SH-SY5Y (cell line): ENCODE data around the gene TTN.

Experiments used
- GATA2 ChIP-seq: IDR thresholded peaks from 2 replicates; pipeline ENCODE4 v1.6.1; 2011; ENCODE audit warnings: mild to moderate bottlenecking, low read depth, low read length
- GATA3 ChIP-seq: IDR thresholded peaks from 2 replicates; pipeline ENCODE4 v1.6.1; 2011; ENCODE audit warnings: low read depth, mild to moderate bottlenecking, low read length, moderate library complexity

Gene TTN

DNA sequence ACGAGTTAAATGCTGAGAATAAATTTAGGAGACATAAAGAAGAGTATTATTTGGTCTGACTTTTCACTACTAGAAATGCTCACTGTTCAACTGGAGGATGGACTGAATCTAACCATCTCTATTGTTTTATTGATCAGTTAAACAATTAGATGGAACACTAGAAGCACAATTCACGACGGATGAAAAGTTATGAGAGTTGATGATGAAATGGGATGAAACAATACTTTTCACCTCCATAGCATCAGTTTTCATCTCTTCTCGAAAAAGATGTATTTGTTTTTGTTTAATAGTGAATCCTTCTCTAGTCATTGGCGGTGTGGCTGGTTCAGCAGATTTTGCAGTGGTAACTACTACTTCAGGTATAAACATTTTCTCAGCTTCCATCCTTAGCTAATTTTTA lies 19.3 kb downstream of the TTN start:
- no peak for TF ChIP-seq GATA3
- no peak for TF ChIP-seq GATA2

DNA sequence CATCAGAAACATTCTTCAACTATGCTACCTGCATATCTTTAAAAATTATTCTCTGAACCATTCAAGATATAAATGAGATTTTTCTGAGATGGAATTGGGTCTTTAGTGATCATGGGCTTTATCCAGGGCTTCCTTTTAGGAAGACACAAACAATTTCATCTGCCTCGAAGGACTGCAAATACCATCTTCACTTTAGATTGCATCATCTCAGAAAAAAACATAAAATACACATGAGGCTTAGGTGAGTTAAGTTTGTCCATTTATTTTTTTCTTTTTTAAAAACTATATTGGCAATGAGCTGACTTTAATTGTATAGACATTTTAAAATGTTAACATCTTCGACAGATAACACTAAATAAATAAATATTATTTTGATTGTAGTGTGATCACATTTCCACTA lies 20.1 kb downstream of the TTN start:
- TF ChIP-seq GATA2 (no peak), GATA3 (no peak)

DNA sequence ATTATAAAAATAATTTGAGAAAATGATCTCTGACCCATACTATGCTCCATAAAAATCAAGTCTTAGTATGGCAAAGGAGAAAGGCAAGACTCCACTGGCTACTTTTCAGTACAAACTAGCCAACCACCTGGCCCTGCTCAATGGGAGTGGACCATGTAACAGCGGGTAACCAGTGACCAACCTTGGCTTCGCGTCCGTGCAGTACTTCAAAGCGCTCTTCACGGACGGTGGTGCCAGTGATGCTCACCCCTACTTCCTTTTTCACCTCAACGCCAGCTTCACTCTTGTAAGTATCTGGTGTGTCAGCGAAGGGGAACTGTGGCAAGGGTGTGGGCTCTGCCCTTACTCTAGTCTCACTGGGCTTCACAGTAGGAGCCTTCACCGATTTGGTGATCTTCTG lies 23.3 kb downstream of the TTN start:
- TF ChIP-seq GATA3 (no peak), GATA2 (no peak)

DNA sequence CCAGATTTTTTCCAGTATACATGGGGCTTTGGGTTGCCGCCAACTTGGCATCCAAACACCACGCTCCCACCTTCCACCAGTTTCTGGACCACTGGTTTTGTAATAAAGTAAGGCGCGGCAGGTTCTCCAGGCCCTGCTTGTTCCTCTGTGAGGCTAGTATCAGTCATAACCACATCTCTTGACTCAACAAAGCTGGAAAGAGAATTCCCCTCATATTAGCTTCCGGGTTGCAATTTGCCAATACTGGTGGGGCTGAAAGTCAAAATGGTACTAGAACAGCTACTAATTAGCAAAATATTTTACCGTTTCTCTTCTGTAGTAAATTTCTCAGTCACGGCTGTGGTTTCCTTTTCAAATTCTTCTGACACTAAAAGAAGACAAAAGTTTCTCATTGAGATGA lies 25.0 kb downstream of the TTN start:
- no peak for TF ChIP-seq GATA3

DNA sequence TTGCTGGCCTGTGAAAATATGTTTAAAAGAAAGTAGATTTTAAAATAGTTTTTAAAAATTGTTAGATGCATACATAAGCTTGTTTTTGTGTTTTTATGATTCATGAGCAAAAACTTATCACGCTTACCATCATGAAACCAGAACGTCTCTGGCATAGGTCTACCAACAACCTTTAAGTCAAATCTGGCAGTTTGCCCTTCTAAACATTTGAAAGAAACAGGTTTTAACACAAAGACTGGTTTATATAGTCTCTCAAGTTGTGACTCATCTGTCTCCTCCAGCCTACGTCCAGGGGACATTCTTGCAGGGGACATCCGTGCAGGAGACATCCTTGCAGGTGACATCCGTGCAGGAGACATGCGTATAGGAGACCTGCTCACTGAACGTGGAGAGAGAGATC lies 29.6 kb downstream of the TTN start:
- TF ChIP-seq GATA3 (no peak), GATA2 (no peak)

DNA sequence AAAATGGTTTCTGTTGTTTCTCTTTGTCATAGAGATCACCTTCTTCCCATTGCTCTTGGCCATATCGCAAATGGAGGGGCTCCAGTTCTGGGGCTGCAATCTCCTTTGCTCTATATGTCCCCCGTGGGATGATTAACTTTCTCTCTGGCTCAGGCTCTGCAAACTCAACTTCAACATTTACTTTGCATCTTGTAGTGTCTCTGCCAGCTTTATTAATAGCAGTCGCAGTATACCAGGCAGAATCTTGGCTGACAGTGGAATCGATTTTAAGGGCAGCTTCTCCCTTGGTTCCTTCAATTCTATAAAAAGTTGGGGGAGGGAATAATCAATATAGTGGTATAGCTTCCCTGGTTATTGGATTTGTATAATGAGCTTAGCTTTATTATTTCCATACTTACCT lies 30.5 kb downstream of the TTN start:
- no peak for TF ChIP-seq GATA3
- TF ChIP-seq GATA2 = no peak

DNA sequence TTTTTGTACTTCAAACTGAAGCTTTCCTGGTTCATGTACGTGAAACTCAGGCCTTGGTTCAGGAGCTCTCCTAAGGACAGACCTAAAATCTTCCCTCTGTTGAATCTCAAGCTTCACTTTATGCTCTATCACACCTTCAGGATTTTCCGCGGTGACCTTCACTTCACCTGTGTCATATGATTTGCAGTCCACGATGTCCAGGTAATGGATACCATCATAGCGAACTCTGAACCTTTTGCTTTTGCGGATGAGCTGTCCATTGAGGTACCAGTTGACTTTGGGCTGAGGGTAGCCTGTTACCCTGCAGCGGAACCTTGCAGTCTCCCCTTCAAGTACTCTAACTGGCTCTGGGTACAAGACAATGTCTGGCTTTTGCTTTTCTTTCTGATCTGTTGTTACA lies 31.2 kb downstream of the TTN start:
- TF ChIP-seq GATA3 (no peak), GATA2 (no peak)

DNA sequence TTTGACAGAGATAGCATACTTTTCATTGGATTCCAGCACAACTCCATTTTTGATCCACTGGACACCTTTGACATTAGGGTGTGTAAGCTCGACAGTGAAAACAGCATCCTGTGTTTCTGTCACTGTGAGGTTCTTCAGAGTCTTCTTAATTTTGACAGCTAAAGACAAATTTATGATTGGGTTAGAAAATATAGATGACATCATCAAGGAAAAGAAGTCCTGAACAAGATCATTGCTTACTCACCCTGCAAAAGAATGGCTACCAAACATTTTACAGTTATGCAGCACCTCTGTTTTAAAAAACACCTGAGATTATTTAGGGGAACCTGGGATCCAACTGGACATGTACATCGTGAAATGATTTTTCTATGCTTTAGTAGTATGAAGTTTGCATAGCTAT lies 36.7 kb downstream of the TTN start:
- TF ChIP-seq GATA3 (no peak), GATA2 (no peak)

DNA sequence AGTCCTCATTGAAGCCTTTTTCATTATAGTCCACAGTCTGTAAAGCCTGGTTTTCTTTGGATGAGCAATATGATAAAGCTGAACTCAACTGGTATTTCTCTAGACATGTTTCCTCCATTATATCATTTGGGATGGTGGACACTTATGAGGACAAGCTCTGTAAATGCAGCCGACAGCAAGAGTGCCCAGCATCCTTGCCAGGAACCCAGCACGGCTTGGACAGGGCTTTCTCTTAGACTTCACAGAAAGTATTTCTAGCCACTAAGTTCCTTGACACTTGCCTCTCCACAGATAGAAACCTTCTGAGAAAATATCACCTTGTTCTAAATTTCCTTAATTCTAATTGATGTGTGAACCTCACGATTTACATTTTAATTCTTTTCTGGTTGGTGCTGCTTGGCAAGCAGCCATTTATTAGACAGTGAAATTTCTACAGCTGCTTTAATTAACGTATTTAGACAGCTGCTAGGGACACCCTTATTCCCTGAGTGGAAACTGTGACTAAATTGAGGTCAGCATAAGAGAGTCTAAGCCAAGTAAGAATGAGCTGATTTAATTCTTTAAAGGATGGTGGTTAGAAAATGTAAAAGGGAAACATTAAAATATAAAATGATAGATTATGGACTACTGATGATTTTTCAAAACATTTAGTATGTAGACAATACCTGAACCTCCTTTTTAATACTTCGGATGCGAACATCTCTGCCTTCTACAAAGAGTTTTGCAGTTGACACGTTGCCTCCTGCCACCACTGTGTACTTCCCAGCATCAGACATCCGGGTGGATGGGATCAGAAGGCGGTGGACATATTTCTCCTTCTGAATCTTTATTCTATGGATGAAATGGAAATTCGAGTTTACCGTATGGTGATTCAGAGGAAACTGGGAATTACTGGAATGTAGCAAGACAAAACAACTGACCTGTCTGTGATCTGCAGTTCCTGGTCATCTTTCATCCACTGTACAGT lies 39.8 kb downstream of the TTN start:
- TF ChIP-seq GATA2 (no peak), GATA3 (no peak)

DNA sequence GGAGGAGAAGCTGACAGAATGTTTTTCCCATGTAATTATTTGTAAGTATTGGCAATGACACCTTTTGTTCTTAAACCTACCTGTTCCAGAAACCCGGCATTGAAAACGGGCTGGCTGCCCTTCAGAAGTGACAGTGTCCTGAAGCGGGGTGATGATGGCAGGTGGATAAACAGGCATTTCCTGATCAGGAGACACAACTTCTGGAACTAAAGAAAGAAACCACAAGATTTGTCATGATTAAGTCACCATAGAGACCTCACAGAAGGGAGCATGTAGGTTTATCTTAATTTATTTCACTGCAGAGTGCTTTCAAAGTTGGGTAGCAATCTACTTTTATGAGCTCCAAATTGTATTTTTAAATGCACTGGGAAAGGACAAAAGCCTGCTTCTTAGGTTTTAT lies 43.1 kb downstream of the TTN start:
- TF ChIP-seq GATA3 (no peak), GATA2 (no peak)

DNA sequence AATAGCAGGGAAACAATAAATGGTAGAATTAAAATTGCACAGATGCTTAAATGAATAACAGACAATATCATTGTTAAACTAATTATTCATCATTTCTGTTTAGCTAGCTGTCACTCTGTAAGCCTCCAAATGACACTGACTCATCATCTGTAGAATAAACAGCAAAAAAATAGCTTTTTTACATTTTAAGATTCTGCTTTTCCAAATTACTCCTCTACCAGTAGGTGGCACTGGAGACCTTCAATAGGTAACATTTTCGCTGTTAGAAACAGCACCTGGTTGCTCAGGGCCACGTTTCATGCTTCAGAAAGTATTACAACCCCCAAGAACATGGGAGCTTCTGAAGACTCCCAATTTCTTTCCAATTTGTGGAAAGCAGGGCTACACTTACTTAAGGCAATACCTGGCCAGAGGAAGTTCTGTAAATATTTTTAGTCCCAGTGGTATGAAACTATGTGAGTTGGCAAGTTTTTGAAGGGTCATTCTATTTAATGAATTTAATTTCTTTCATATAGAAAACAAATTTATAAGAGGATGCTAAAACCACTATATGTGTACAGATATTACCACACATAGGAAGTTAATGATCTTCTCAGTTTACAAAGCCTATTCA lies 45.4 kb downstream of the TTN start:
- TF ChIP-seq GATA2 (no peak), GATA3 (no peak)

DNA sequence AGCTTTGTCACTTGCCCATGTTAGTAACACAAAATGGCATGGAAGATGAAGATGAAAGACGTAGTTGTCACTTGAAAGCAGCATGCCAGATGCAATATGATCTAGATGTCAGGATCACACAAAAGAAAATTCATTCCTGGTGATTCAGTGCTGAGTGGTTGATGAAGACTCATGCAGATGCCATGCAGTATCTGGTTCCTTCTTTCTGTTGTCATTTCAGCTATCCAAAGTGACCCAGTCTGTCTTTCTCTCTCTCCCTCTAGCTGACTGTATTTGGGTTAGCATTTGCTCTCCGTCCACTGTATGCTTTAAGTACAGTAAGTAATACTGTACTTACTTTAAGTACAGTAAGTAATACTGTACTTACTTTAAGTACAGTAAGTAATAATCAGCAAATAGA lies 50.4 kb downstream of the TTN start:
- TF ChIP-seq GATA3 = no peak
- TF ChIP-seq GATA2 = no peak

DNA sequence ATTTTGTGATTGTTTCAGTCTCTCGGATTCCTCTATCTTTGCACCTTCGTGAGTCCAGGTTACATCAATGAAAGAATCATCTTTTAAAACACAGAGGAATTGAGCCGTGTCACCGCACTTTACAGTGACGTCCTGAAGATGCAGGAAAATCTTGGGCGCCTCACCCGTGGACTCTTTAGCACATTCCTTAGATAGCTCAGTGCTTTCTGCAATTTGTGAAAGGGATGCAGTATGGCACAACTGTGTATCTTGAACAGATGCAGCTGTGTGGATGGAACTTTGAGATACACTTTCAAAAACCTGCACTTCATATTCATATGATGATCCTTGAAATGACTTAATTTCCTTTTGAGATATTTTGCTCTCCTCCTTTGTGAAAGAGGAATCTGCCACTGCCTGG lies 50.9 kb downstream of the TTN start:
- TF ChIP-seq GATA2 (no peak), GATA3 (no peak)

DNA sequence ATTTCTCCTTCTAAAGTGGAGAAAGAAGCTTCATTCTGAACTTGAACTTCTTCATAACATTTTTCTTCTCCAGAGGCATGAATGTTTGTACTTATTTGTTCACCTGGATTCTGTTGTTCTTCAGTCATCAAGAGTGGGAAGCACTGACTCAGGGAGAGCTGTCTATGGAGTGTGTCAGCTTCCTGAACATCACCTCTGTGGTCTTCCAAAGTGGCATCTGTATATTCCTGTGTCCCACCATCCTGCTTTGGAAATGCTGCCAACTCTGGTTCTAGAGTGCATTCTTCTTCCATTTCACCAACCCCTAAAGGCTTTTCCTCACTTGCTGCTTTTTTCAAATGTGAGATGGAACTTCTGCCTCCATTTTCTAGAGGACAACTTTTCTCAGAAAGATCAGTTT lies 59.5 kb downstream of the TTN start:
- TF ChIP-seq GATA3 = no peak
- TF ChIP-seq GATA2 = no peak

DNA sequence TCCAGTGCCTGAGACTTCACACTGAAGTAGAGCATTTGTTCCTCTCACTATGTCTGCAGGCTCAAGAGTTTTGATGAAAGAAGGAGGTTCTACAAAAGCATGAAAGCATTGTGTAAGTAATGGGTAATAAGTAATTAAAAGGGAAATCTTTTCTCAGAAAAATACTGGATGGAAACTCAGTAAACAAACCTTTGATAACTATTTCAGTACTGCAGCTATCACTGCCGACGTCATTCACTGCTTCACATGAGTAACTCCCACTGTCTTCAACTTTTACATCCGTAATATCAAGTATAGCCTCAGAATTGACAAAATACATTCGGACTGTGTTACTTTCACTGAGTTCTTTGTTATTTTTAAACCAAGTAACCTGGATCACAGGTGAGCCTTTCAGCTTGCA lies 72.7 kb downstream of the TTN start:
- no peak for TF ChIP-seq GATA3
- TF ChIP-seq GATA2 = no peak

DNA sequence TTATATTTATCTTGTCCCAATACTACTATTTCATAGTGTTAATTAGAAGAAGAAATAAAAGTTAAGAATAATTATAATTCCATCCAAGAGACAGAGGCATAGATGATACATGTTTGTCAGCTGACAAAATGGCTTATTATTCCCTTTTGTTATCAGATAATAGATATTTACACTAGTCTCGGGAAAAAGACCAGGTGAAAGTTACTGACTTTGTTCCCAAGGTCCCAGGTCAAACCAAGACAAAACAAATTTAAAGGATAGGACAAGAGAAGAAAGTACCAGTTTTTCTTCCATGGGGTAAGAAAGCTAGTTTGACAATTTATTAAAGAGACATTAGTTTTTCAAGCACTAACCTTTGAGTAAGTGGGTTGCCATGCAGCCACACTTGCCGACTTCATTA lies 73.2 kb downstream of the TTN start:
- TF ChIP-seq GATA3 = no peak
- TF ChIP-seq GATA2 = no peak
